UCSD-AML1 (cell line): ENCODE data around the gene MAPRE2.
"Not testable (repeated sequence)": the region's sequence is repeated elsewhere in the genome, so short reads cannot be mapped to it uniquely, and the experiment has no call there.

Source experiments
- DNase-seq: peaks from one replicate; lab custom pipeline; 2025; ENCODE audit not compliant: unreplicated experiment; lab: John Stamatoyannopoulos, UW

Gene MAPRE2

DNA sequence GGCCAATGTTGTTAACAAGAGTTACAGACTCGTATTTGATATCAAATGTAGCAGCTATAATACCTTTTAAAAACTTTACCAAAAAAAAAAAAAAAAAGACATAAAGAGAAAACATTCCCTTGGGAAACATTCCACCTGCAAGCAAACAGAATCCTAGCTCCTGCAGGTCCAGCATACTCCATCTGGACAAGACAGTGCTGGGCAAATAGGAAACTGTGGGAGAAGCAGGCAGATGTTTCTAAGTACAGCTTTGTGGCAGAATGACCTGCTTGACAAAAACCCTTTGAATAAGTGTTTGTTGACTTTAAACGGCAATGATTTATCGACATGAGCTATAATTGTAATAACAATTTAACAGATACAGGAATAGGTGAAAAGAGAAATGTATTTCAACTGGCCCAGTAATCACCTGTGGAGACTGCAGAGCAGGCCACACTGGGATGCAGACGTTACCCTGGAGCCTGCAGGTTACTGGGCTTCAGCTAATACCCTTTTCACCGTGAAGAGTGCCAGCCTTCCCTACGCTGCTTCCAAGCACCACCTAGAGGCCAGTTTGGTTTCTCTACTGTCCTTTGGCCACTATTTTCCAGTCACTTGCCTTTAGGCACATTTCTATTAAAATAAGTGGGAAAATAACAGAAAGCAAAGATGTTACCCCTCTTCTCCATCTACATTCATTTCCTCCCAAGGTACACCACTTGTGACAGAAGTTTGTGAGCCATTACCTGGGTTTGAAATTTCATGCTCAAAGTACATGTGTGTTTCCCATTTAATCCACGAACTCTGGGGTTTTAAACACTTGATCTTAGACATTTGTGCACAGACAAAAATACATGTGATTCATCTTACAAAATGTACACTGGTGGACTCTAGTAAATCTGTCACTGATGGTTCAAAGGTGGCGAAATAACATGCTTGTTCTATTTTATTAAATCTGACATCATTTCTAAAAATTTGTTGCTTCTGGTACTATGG, 102.7 kb downstream of the MAPRE2 start:
- peak; percentile 38 for DNase-seq

DNA sequence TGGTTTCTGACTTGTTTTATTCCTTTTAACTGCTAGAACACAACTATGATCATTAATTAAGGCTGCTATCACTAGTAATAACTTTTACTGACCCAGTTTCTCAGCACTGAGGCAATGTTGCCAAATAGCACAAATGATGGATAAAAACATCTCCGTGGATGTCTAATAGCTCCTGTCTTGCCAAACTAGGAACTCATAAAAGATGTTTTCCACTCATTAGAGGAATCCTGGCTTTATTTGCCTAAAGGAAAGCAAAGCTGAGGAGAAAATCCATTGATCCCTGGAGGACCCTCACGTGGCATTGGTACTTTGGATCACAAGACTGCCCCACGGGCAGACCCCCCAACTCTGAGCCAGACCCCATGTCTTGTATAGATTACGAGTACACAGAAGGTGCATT, 103.5 kb downstream of the MAPRE2 start:
- no peak for DNase-seq

DNA sequence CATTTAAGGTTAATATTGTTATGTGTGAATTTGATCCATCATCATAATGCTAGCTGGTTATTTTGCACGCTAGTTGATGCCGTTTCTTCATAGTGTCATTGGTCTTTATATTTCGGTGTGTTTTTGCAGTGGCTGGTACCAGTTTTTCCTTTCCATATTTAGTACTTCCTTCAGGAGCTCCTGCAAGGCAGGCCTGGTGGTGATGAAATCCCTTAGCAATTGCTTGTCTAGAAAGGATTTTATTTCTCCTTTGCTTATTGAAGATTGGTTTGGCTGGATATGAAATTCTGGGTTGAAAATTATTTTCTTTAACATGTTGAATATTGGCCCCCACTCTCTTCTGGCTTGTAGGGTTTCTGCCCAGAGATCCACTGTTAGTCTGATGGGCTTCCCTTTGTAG, 109.0 kb downstream of the MAPRE2 start:
- DNase-seq: not testable (repeated sequence)

DNA sequence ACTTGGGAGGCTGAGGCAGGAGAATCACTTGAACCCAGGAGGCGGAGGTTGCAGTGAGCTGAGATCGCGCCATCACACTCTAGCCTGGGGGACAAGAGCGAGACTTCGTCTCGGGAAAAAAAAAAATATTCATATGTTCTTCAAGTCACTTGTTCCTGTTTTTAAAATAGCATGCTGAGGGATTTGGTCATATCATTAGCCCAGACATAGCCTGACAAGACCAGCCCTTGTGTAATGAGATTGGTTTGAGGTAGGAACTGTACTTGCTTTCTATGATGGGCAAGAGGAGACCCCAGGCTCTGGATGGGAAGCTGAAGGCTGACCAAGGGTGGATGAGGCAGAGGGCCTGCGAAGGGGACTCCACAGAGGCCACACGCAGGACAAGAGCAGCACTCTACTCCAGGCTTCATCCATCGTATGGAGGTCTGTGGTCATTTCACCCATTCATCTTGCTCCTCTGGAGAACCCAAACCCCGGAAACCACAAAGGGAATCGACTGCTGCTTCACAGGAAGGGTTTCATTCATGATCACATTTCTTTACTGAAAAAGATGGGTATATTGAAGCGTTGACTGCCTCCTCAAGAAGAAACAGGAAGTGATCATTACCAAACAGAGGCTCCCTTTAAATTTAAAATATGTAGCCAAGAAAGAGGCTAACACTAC, 112.5 kb downstream of the MAPRE2 start:
- peak; percentile 55 for DNase-seq

DNA sequence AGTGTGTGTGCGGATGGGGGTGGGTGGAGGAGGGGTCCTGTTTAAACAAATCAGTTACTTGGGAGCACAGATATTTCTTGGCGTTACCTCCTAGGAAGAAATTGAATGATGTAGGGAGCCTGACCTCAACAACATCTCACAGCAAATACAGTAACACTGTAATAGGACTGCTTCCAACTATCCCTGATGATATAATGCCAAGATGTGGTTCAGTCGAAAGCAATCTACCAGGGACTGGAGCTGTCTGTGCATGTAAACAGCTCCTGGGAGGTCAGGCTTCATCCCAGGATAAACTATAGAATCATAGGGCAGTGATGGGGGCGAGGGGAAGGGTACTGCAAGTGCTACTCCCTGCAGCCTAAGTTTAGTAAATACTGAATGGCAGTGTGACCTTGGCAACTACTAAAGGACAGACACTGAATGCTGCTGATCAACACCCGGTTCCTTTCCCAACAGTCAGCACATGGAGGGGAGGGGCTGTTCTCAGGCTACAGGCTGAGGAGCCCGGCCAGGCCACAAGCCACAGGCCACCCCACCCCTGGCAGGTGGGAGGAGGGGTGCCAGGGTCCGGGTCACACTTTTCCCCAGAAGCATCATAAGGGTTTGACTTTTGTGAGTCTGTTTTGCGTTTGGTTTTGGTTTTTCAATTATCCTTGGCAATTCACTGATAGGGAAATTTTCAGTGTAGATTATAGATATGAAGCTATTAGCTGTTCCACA, 114.3 kb downstream of the MAPRE2 start:
- DNase-seq: no peak

DNA sequence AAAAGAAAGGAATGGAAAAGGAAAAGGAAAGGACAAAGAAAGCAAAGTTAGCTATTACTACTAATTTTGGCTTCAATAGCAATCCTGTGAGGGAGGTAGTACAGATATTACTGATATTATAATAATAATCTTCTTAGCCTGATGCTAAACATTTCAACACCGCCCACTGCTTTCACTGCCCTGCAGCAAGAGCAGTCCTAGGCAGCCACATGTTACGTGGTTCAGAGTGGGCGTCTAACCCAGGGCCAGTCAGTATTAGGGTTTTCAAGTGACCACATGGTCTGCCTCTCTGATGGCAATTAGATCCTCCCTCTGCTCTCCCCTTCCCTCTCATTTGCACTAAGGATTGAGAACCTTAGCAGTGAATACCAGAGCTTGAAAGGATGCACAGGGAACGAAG, 116.0 kb downstream of the MAPRE2 start:
- DNase-seq: no peak

DNA sequence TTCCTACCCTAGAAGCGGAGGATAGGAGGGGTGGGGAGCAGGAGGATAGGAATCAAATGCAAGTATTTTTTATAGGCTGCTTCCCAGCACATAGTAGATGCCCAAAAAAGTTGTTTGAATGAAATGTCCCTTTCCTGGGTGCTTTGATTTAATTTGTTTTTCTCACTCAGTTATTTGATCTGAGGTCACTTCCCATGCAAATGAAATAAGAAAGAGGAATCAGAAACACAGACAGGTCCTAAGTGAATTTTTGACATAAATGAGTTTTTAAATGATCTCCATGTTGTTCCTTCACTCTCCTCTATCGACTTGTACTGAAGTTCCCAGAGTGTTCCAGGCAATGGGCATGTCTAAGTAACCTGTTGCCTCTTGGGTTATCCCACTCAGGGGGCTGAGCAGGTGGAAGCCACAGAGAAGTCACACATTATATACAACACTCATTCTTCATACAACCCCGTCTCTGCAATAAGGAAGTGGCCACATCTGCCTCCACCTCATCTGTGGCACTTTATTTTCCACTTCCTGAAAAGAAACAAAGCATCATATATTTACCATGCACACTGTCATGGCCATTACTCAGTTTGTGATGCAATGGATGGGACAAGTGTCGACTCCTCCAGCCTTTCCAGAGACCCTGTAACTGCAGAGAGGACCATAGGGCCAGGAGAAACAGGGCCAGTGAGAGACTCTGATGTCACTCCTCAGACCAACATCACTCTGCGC, 117.7 kb downstream of the MAPRE2 start:
- peak; percentile 36 for DNase-seq

DNA sequence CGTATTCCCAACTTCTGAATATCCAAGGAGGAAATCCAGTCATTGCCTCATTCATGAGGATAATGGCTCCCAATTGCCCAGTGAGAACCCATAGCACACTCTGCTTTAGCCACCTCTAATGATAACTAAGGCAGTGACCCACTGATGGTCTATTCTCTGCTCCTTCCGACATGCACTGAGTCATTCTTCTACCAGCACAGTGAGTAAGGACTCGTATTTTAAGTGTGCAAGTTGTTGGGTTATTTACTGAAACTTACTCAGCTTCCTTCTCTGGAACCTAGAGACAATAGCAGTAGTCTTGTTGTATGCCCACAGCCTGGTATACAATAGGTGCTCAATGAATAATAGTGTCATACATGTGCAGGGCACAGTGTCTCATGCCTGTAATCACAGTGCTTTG, 118.6 kb downstream of the MAPRE2 start:
- DNase-seq: no peak

DNA sequence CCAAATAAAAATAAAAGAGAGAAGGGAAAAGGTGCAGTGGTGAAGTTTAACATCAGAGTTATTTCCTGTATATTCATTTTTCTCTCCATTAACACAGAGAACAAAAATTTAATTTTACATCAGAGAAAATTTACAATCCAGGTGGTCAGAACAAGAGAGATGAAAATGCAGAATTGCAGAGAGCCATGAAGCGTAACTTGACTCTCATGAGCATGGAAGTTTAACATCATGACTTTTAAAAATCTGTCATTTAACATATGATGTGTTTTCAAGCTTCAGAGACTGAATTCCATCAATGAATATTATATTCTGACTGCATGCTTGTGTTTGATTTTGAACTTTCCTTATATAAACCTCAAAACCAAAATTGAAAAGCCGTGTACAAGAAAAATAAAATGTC, 120.3 kb downstream of the MAPRE2 start:
- no peak for DNase-seq

DNA sequence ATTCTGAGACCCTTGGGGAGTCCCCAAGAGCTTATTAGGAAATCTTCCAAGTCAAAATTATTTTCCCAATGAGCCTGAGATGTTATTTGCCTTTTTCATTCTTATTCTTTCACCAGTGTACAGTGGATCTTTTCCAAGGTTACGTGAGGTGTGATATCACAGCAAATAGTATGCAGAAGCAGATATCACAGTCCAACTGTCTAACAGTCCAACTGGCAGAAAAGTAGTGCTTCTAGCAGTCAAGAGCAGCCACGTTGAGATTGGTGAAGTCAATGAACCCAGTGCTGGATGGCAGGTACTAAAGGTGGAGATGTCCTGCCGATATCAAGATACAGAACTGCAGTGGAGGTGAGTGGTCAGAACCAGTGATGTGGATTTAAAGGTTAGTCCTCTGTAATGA, 120.7 kb downstream of the MAPRE2 start:
- no peak for DNase-seq

DNA sequence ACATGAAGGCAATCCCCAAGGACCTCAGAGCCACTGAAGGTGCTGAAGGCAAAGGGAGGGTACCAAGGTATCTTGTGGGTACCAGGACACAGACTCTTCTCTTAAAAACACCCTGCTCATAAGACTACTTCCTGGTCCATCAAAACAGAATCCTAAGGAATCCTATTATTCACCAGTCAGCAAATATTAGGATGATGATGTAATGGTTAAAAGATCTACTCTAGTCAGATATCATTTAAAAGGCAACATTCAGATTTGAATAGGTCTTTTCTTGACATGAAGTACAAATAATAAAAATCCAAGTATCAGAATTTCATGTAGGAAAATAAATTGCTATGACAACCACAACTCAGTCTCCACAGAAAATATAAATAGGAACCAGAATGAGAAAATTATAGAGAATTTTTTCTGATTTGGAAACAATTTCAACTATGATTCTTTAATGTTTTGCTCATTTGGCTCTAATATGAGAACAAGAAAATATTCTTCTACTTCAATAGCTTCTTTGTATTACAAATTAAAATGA, 121.9 kb downstream of the MAPRE2 start:
- no peak for DNase-seq

DNA sequence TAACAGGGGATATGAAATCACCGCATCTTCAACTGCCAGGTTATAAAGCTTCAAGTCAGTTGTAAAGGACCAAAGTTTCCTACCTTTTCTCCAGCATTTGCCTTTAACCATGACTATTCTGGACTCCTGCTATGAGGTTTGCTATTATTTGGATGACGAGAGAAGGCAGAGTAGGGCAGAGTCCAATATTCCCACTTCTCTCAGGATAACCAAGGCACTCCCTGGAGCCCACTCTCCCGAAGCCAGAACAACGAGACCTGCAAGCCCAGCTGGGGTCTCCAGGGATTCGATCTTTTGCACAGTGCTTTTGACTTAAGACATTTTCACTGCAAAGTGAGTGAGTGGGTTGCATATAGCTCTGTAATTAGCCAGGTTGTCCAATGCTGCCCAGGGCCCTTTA, 122.5 kb downstream of the MAPRE2 start:
- no peak for DNase-seq

DNA sequence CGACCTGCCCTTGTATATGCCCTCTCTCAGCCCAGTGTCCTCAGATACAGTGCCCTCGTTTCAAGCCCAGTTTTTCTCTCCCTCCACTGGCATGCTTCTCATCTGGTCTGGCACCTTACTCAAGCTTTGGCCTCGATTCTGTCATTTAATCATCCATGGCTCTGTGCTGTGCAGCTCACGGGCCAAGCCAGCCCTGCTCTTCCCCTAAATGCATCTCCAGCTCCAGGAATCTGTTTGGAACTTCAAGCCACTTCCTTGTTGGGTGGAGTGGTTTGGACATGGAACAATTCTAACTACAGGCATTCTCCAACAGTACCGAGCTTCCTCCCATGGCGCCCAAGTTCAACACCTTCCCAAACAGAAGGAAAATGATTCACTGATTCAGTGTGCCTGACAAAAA, 122.9 kb downstream of the MAPRE2 start:
- DNase-seq: no peak

DNA sequence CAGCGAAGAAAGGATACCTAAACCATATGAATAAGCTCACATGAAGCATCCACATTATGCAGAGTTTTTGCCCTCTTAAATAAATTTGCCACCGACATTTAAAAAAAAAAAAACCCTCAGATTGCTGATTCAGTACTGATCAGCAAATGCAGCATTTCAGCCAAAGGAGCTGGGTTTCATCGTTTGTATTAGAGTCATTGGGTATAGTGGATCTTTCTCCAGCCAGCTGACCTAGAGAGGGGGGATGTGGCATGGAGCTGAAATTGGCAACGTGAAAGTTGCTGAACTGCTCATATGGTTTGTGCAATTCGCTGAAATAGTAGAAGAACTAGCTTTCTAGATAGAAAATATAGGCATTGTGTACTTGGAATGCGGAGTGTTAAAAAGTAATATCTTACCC, 126.1 kb downstream of the MAPRE2 start:
- DNase-seq: no peak

DNA sequence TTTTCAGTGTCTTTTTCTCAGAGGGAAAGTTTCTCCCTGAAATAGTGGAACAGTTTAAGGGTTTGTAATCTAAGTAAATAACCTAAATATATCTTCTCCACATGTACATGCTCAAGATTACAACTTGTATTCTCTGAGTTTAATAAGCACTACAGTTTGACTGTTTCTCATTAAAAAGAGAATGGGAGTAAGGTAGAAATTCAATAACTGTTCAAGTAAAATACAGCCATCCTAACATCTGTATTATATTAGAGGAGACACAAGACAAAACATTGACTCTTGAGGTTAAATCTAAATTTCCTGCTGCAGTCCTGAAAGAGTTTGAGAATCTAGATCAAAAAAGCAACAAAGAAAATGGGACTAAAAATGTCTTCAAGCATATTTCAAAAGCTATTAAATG, 126.6 kb downstream of the MAPRE2 start:
- DNase-seq: no peak

DNA sequence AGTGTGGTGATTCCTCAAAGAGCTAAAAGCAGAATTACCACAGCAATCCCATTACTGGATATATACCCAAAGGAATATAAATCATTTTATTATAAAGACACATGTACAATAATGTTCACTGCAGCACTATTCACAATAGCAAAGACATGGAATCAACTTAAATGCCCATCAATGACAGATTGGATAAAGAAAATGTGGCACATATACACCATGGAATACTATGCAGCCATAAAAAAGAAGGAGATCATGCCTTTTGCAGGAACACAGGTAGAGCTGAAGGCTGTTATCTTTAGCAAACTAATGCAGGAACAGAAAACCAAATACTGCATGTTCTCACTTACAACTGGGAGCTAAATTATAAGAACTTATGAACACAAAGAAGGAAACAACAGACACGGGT, 129.1 kb downstream of the MAPRE2 start:
- DNase-seq: not testable (repeated sequence)

DNA sequence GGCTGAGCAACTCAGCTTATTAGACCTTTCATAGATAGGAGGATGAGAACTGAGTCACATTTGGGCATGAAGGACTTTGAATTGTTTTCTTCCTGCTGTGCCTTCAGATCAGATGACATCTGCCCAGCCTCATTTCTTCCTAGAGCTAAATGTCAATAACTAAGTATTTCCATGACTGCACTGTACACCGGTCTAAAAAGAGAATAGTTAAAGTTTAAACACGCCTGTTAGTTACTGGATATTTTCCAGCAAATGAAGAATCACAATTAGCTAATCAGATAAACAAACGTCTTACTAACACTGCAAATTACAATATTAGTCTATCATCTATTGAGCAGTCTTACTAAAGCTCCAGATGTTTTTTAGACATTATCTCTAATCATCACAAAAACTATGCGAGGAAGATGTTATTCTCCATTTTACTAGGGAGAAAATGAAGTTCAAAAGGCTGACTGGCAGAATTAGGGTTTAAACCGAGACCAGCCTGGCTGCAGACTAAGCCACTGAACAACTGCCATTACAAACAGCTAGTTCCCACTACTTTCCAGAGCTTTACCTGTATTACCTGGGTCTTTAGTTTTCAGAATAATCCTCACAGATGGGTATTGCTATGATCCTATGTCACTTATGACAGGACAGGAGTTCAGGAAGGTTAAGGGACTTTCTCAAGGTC, 130.2 kb downstream of the MAPRE2 start:
- DNase-seq: no peak

DNA sequence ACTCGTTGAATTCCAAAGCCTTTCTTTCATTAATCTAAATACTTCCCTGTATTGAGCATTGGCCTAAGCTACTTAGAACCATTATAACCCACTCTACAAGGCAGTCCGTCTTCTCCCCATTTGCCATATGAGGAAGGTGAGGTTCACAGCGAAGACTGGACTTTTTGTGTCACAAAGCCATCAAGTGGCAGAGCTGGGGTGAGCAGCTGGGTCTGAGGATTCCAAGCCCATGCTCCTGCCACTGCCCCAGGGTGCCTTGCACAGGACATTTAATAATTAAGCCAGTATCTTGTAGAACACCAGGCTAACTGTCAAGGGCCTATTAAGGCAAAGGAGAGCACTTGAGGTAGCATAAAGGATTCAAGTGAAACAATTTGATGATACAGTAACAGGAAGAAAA, 130.8 kb downstream of the MAPRE2 start:
- DNase-seq: no peak

DNA sequence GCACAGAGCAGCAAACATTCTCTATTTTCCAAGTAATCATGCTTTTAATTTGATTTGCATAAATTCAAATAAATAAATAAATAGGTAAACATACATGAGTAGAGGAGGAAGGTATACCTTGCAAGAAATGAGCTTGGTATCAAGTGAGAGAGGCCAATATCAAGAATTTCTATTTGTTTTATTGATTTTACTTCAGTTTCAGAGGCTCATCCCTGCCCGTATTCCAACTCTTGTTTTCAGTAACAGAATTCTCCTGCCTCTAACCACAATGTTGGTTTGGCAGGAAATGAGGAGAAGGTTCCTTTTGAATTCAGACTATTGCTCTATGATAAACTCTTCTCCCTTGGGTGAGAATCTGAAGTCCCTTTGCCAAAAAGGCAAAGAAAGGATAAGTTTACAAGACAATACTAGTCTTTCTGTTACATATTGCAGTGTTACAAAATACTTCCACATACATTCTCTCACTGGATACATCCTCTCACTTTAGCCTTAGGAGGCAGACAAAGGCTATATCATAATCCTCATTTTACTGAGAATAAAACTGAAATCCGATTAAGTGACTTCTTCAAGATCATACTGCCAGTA, 131.3 kb downstream of the MAPRE2 start:
- no peak for DNase-seq
